ENCODE measurements around the gene TBXA2R.

DNA sequence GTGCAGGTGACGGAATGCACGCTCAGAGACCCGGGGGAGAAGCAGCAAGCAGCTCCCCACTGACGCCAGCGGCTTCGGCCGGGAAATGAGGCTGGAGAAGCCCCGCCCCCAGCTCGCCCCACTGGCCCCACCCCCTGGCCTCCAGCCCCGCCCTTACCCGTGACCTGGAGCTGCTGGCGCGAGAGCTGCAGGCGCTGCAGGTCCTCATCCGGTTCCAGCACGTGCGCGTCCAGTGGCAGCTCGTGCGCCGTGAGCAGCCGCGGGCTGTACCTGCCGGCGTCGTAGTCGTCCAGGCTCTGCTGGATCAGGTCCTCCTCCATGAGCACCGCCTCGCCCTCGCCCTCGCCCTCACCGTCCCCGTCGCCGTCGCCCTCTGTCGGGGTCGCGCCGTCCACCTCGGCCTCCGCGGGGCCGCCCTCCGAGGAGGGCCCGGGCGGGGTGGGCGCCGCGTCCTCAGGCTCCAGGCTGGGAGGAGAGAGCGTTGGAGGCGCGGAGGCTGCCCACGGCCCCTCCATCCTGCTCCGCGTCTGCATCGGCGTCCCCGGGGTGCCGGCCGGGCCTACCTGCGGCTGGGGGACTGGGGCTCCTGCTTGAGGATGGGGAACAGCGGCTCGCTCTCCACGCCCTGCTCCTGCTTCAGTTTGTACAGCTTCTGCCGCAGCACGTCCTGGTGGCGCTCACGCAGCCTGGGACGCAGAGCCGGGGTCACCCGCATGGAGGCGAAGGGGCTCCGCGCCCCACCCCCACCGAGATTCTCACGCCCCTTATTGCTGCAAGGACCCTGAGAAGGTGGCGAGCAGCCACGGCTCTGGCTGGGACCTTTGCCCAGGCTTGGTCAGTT lies 6.4 kb upstream of the TBXA2R start:
- no peak for TF ChIP-seq HDGF (IDR thresholded peaks at IDR 0.05; ENCODE audit: borderline replicate concordance)
- no peak for TF ChIP-seq FOXA1 (IDR thresholded peaks at IDR 0.05)
- TF ChIP-seq SP1 (IDR thresholded peaks at IDR 0.05) = no peak
- no peak for TF ChIP-seq ELF4 (IDR thresholded peaks at IDR 0.05)
- no peak for TF ChIP-seq FOXM1 (IDR thresholded peaks at IDR 0.05; ENCODE audit: borderline replicate concordance)

Measured in HEK293T (cell line).